ENCODE results near the gene LILRB3. TPM values are rescaled to one million over a fixed set of nuclear protein-coding genes. Genes with fewer than 3 reads are reported as not detected.
"Not testable (repeated sequence)": the region's sequence is repeated elsewhere in the genome, so short reads cannot be mapped to it uniquely, and the experiment has no call there.

LILRB3 gene
- total RNA-seq, 2 experiments from 2014 or later = 0.68 to 1.6 TPM

DNA sequence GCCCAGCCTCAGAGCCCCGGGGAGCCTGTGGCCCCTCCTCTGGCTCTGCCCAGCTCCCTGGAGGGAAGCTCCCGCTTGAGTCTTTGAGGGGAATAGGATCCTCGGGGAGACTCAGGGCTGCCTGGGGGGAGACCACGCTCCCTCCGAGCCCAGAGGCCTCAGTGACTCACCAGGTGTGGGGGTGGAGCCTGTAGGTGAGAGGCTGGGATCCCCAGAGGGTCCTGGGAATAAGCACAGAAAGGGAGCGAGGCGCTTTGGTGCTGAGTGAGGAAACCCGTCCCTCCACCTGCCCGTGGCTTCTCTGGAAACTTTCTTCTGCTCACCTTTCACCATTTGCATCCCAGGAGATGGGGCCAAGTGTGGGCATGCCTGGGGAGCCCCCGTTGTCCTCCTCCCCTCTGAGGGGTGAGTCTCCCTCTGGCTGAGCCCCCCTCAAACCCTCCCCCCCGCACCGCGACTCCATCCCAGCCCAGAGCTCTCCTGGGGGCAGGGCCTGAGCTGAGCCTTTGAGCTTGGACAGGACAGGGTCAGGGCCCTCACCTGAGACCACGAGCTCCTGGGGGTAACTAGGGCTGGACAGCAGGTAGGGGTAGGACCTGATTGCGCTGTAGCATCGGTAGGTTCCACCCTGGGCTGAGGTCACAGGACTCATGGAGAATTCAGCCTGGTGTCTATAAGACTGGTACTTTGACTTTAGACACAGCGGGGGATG is 31.5 kb upstream of the LILRB3 start:
- DNase-seq = no peak
- Mint-ChIP-seq H3K27me3 (peaks cover 18% of the 10 kb centered on the region), H3K27ac (no peak overlapping the region), H3K9me3 (no peaks in the 10 kb centered on the region), H3K4me3 (no peak overlapping the region), H3K36me3 (no peaks in the 10 kb centered on the region), H3K4me1 (ENCODE audit: low read depth) (peaks cover 5% of the 10 kb centered on the region)
- intact Hi-C loops (cut with micrococcal nuclease) = no loop called here
- ChIA-PET POLR2A (no interaction called here), CTCF (no interaction called here)

DNA sequence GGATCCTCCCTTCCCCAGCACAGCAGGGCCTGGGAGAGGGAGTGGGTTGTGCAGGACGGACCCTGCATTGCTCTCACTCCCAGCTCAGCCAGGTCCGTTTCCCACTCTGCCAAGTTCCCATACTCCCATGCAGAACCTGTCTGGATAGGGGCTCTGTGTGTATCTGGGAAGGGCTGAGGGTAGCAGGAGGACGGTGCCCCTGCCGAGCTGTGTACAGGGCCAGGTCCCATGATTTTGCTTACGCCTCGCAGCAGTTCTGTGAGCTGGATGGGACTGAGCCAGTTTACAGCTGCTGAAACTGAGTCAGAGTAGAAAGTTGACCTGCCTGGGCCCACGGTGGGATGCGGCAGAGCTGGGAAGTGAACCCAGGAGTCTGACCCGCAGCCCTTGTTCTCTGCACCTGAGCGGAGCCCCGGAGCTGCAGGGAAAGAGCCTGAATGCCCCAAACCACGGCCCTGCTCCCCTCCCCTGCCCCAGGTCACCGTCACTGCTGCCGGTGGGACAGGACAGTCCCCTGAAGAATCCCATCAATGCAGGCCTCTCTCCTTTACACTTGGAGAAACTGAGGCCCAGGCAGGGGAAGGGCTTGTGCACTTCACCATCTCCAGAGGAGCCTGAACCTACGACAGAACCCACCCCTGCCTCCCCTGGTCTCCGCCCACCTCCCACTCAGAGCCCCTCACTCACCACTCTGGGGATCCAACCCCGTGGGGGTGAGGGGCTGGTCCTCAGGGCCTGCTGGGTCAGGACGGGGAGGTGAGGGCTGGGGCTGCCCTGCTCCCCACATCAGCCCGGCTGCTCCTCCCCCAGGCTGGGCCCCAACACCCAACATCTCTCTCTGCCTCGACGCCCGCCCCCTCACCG is 30.8 kb upstream of the LILRB3 start:
- Mint-ChIP-seq H3K27ac (no peak overlapping the region), H3K9me3 (no peaks in the 10 kb centered on the region), H3K4me1 (ENCODE audit: low read depth) (peaks cover 5% of the 10 kb centered on the region), H3K27me3 (peaks cover 18% of the 10 kb centered on the region), H3K36me3 (no peaks in the 10 kb centered on the region), H3K4me3 (no peak overlapping the region)
- DNase-seq = no peak
- intact Hi-C loops (cut with micrococcal nuclease) = no loop called here
- ChIA-PET CTCF (interaction anchor here (1.0 kb wide), 1 partner anchor 13 kb away, joined by 3 read pairs; no protein-coding TSS in a partner anchor), POLR2A (no interaction called here)

DNA sequence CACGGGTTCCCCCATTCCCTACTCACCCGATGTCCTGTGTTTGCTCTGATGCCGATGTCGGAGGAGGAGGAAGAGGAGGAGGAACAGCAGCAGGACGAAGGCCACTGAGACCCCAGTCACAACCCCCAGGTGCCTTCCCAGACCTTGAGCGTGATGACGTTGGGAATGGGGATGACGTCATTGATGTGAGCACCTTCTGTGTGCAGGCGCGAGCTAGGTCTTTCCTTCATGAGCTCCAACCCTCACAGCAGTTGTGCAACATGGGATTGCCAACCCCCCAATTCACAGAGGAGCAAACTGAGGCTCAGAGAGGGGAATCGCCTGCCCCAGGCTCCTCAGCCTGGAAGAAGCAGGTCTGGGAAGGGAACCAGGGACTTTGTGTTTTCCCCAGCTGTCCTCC is 30.0 kb upstream of the LILRB3 start:
- CTCF ChIA-PET = interaction anchor here (1.0 kb wide), 1 partner anchor 13 kb away, joined by 3 read pairs; no protein-coding TSS in a partner anchor

GRCh38 chr19:54252243-54252642 is 29.4 kb upstream of the LILRB3 start:
- DNase-seq = no peak
- Mint-ChIP-seq H3K9me3 (no peaks in the 10 kb centered on the region), H3K27me3 (peaks cover 11% of the 10 kb centered on the region), H3K4me3 (no peak overlapping the region), H3K4me1 (ENCODE audit: low read depth) (peaks cover 16% of the 10 kb centered on the region), H3K27ac (no peak overlapping the region), H3K36me3 (no peaks in the 10 kb centered on the region)
- CTCF ChIA-PET = interaction anchor here (1.0 kb wide), 1 partner anchor 14 kb away, joined by 3 read pairs; no protein-coding TSS in a partner anchor
- POLR2A ChIA-PET = no interaction called here
- intact Hi-C loops (cut with micrococcal nuclease) = no loop called here

More for the DNA sequence above, 30.0 kb upstream of the LILRB3 start:
- DNase-seq = no peak
- H3K36me3 Mint-ChIP-seq = no peaks in the 10 kb centered on the region
- intact Hi-C loops (cut with micrococcal nuclease) = no loop called here
- peaks cover 12% of the 10 kb centered on the region for H3K4me1 Mint-ChIP-seq (ENCODE audit: low read depth)
- no peak overlapping the region for H3K27ac Mint-ChIP-seq
- H3K4me3 Mint-ChIP-seq = no peak overlapping the region
- peaks cover 16% of the 10 kb centered on the region for H3K27me3 Mint-ChIP-seq
- POLR2A ChIA-PET = no interaction called here
- H3K9me3 Mint-ChIP-seq = no peaks in the 10 kb centered on the region

DNA sequence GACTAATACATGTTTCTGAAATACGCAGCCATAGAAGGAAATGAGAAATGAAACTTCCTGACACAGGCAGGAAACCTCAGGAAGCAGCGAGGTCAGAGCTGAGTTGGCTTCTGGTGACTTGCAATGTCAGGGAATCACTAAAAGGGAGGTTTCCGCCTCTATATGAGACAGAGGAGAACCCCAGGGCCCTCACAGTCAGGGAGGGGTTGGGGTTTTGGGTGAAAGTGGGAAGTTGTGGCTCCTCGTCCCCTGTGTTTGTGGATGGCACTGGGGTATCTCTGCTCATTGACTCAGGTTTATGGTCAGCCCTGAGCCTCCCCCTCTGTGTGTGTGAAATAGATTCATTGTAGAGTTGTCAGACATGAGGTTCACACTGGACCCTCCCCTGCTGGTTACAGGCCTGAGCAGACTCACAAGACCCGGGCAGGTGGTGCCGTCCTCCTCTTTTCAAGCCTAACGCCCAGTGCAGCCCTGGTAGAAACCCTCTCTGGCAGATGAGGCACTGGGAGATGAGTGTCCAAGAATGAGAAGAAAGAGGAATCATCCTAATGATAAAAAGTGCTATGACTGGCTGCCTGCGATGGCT is 25.3 kb upstream of the LILRB3 start:
- Mint-ChIP-seq H3K36me3 (no peaks in the 10 kb centered on the region), H3K4me1 (ENCODE audit: low read depth) (peaks cover 20% of the 10 kb centered on the region), H3K27ac (no peak overlapping the region), H3K9me3 (no peaks in the 10 kb centered on the region), H3K4me3 (no peak overlapping the region), H3K27me3 (peaks cover 10% of the 10 kb centered on the region)
- ChIA-PET POLR2A (interaction anchor here (0.8 kb wide), 1 partner anchor 47 kb away, joined by 3 read pairs; the partner anchor contains the start of gene RPS9), CTCF (interaction anchor here (1.0 kb wide), 1 partner anchor 18 kb away, joined by 5 read pairs; no protein-coding TSS in a partner anchor)
- intact Hi-C loops (cut with micrococcal nuclease) = loop anchor here (5.0 to 10.0 kb wide), 2 partner anchors 41 to 137 kb away; no protein-coding TSS in a partner anchor
- DNase-seq = peak; percentile 78

DNA sequence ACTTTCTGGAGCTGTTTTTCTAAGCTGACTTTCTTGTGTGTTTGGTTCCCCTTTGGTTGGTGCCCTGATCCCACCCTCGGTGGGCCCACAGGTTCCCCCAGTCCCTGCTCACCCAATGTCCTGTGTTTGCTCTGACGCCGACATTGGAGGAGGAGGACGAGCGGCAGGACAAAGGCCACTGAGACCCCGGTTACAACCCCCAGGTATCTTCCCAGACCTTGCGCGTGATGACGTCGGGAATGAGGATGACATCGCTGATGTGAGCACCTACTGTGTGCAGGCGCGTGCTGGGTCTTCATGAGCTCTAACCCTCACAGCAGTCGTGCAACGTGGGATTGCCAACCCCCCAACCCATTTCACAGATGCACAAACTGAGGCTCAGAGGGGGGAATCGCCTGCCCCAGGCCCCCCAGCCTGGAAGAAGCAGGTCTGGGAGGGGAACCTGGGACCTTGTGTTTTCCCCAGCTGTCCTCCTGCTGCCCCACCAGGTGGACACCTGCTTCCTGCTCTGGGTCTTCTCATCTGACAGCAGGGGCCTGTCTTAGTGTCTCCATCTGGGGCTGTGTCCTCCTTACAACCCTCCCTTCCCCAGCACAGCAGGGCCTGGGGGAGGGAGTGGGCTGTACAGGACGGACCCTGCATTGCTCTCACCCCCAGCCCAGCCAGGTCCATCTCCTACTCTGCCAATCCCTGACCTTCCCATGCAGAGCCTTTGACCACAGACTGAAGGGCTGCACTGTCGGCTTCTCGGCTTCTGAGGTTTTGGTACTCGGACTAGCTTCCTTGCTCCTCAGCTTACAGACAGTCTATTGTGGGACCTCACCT is 24.5 kb upstream of the LILRB3 start:
- intact Hi-C loops (cut with micrococcal nuclease) = loop anchor here (5.0 to 10.0 kb wide), 2 partner anchors 40 to 137 kb away; no protein-coding TSS in a partner anchor

GRCh38 chr19:54245936-54246335 is 23.1 kb upstream of the LILRB3 start:
- DNase-seq = no peak
- ChIA-PET CTCF (no interaction called here), POLR2A (no interaction called here)
- Mint-ChIP-seq H3K9me3 (no peaks in the 10 kb centered on the region), H3K4me1 (ENCODE audit: low read depth) (peaks cover 20% of the 10 kb centered on the region), H3K27ac (no peak overlapping the region), H3K36me3 (no peaks in the 10 kb centered on the region), H3K4me3 (no peak overlapping the region), H3K27me3 (peaks cover 5% of the 10 kb centered on the region)
- intact Hi-C loops (cut with micrococcal nuclease) = loop anchor here (5.0 to 10.0 kb wide), 2 partner anchors 39 to 139 kb away; no protein-coding TSS in a partner anchor

More for the DNA sequence above, 24.5 kb upstream of the LILRB3 start:
- Mint-ChIP-seq H3K27me3 (peaks cover 5% of the 10 kb centered on the region), H3K4me3 (no peak overlapping the region), H3K4me1 (ENCODE audit: low read depth) (peaks cover 20% of the 10 kb centered on the region), H3K27ac (no peak overlapping the region), H3K9me3 (no peaks in the 10 kb centered on the region), H3K36me3 (no peaks in the 10 kb centered on the region)
- DNase-seq = no peak
- ChIA-PET CTCF (interaction anchor here (0.6 to 1.0 kb wide), 2 partner anchors 19 to 198 kb away, joined by 3 to 5 read pairs; no protein-coding TSS in a partner anchor), POLR2A (no interaction called here)

DNA sequence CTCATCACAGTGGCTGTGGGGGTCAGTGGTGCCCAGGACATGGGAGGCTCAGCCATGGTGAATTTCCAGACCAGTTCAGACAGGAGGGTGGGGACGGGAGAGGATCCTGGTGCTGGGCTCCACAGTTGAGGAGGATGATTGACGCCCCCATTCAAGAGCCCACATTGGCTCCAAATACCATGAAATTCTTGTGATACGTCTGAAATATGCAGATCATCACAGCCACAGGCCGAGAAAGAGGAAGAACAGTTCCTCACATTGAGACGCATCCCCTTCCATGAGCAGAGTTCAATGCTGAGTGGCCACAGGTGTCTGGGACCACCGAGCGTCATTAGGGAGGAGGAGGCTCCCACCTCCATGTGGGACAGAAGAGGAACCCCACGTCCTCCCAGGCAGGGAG is 21.0 kb upstream of the LILRB3 start:
- H3K9me3 Mint-ChIP-seq, H3K36me3 Mint-ChIP-seq, POLR2A ChIA-PET, H3K27me3 Mint-ChIP-seq, CTCF ChIA-PET, DNase-seq, H3K4me3 Mint-ChIP-seq, H3K27ac Mint-ChIP-seq: not testable (repeated sequence)
- intact Hi-C loops (cut with micrococcal nuclease) = loop anchor here (10.0 kb wide), 1 partner anchor 141 kb away; no protein-coding TSS in a partner anchor
- peaks cover 15% of the 10 kb centered on the region for H3K4me1 Mint-ChIP-seq (ENCODE audit: low read depth)

DNA sequence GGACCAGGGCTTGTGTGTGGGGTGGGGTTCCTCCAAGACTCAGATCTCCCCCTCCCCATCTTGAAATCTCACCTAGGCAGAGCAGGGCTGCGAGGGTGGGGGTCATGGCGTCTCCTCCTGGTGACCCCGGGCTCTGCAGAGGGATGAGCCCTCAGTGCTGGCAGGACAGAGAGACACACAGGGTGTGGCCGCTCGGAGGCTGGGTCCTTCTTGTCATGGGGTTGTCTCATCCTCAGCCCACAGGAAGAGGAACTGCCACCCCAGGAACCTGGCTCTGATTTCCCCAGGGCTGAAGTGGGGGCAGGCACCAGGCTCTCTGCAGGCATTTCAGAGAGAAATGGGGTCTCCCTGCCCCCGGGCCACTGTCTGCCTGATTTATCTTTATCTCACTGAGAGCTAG is 19.8 kb upstream of the LILRB3 start, which contains the start of gene LILRA6:
LILRA6 (minus strand) TSS at position 145 of the 400 bp plus-strand sequence.
- H3K9me3 Mint-ChIP-seq; H3K27ac Mint-ChIP-seq; H3K4me1 Mint-ChIP-seq (ENCODE audit: low read depth); H3K36me3 Mint-ChIP-seq; H3K27me3 Mint-ChIP-seq; POLR2A ChIA-PET; CTCF ChIA-PET; DNase-seq; H3K4me3 Mint-ChIP-seq: not testable (repeated sequence)
- intact Hi-C loops (cut with micrococcal nuclease) = loop anchor here (10.0 kb wide), 1 partner anchor 142 kb away; no protein-coding TSS in a partner anchor

DNA sequence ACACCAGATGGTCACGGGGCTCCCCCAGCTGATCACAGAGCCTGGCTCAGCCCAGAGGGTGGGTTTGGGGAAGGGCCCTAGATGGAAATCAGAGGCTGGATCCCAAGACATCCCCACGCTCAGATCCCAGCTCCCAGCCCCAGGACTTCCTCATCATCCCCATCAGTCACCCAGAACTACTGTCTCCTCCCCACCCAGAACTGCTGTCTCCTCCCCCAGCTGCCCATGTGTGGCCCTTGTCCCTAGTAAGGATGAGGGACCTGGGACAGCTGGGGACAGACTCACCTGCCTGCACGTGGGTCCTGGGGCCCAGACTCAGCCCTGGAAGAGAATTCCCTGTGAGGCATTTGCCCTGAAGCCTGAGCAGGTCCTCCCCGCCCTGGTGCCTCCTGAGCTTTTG is 19.4 kb upstream of the LILRB3 start:
- H3K4me3 Mint-ChIP-seq; POLR2A ChIA-PET; H3K9me3 Mint-ChIP-seq; H3K4me1 Mint-ChIP-seq (ENCODE audit: low read depth); H3K27ac Mint-ChIP-seq; H3K36me3 Mint-ChIP-seq; H3K27me3 Mint-ChIP-seq; CTCF ChIA-PET; DNase-seq: not testable (repeated sequence)
- intact Hi-C loops (cut with micrococcal nuclease) = loop anchor here (10.0 kb wide), 1 partner anchor 143 kb away; no protein-coding TSS in a partner anchor

All from activated CD4-positive, alpha-beta memory T cell treated with anti-CD3 and anti-CD28 coated beads for 36 hours (primary cell).